Neural progenitor cell (in vitro differentiated cells): Measurements from ENCODE around the gene KITLG. TPM values are rescaled to one million over a fixed set of nuclear protein-coding genes. Genes with fewer than 3 reads are reported as not detected.

Experiments used
- DNase-seq: peaks from one replicate; pipeline ENCODE4 v3.0.0-alpha.2; 2016; ENCODE audit warnings: low spot score
- H2AFZ ChIP-seq: fragments of 200-600 bp; sonication (generic); replicated peaks from 2 replicates; pipeline ENCODE4 v1.6.1; 2016; ENCODE audit warnings: antibody characterized with exemption
- H3F3A ChIP-seq: fragments of 200-600 bp; sonication (generic); 2 replicates; pipeline ENCODE4 v1.6.1; 2016; ENCODE audit warnings: antibody characterized with exemption, low read depth
- H3K27ac ChIP-seq: fragments of 200-600 bp; sonication (generic); 2 replicates; pipeline ENCODE4 v1.5.1; 2016; ENCODE audit warnings: mild to moderate bottlenecking
- H3K27me3 ChIP-seq: fragments of 200-600 bp; sonication (generic); 2 replicates; pipeline ENCODE4 v1.6.1; 2016; ENCODE audit warnings: mild to moderate bottlenecking, moderate library complexity
- H3K36me3 ChIP-seq: fragments of 200-600 bp; sonication (generic); 2 replicates; pipeline ENCODE4 v1.5.1; 2016
- H3K4me1 ChIP-seq: fragments of 200-600 bp; sonication (generic); 2 replicates; pipeline ENCODE4 v1.6.1; 2016; ENCODE audit warnings: mixed run types
- H3K4me2 ChIP-seq: fragments of 200-600 bp; sonication (generic); 2 replicates; pipeline ENCODE4 v1.6.1; 2016
- H3K4me3 ChIP-seq: fragments of 200-600 bp; sonication (generic); 2 replicates; pipeline ENCODE4 v1.5.1; 2016
- H3K79me2 ChIP-seq: fragments of 200-600 bp; sonication (generic); 2 replicates; pipeline ENCODE4 v1.6.1; 2016; ENCODE audit warnings: low read depth
- H3K9ac ChIP-seq: fragments of 200-600 bp; sonication (generic); 2 replicates; pipeline ENCODE4 v1.6.1; 2016
- H3K9me3 ChIP-seq: fragments of 200-600 bp; sonication (generic); 2 replicates; pipeline ENCODE4 v1.5.1; 2016; ENCODE audit warnings: low read depth
- H4K20me1 ChIP-seq: fragments of 200-600 bp; sonication (generic); 2 replicates; pipeline ENCODE4 v1.6.1; 2016; ENCODE audit warnings: low read depth
- H3K27ac Mint-ChIP-seq: 3 replicates; pipeline ENCODE4 v1.8.0; 2021; ENCODE audit warnings: mixed read lengths
- H3K27me3 Mint-ChIP-seq: 2 replicates; pipeline ENCODE4 v1.8.0; 2022; ENCODE audit warnings: low read depth, mild to moderate bottlenecking, inconsistent platforms, moderate library complexity, mixed read lengths; ENCODE audit not compliant: insufficient read depth
- H3K36me3 Mint-ChIP-seq: 3 replicates; pipeline ENCODE4 v1.8.0; 2021; ENCODE audit warnings: mixed read lengths
- H3K4me1 Mint-ChIP-seq: 3 replicates; pipeline ENCODE4 v1.8.0; 2021; ENCODE audit warnings: mixed read lengths
- H3K4me3 Mint-ChIP-seq: 3 replicates; pipeline ENCODE4 v1.8.0; 2021; ENCODE audit warnings: mild to moderate bottlenecking, moderate library complexity, mixed read lengths
- H3K9me3 Mint-ChIP-seq: 3 replicates; pipeline ENCODE4 v1.8.0; 2020; ENCODE audit warnings: mixed read lengths
- EZH2 ChIP-seq: fragments of 200-600 bp; sonication (generic); IDR thresholded peaks from 2 replicates; pipeline ENCODE4 v1.6.1; 2017; ENCODE audit warnings: antibody characterized with exemption, mild to moderate bottlenecking, moderate library complexity
- EZH2phosphoT487 ChIP-seq: fragments of 200-600 bp; sonication (generic); IDR thresholded peaks from 2 replicates; pipeline ENCODE4 v1.6.1; 2017; ENCODE audit warnings: antibody characterized with exemption
- total RNA-seq: library from RNA; depleted of rRNA; stranded (reverse); fragments of >200 nt; gene quantifications from 2 replicates; pipeline ENCODE4 v1.2.3, GENCODE V29; 2015; ENCODE audit warnings: low replicate concordance
- TF ChIP-seq, protein P1 (sequence below): fragments of 200-600 bp; sonication (generic); IDR thresholded peaks from 2 replicates; pipeline ENCODE4 v1.5.1; 2017; ENCODE audit warnings: antibody characterized with exemption, mild to moderate bottlenecking

Gene KITLG
- total RNA-seq, 1 donor from 2014 or later: 1.0 TPM

DNA sequence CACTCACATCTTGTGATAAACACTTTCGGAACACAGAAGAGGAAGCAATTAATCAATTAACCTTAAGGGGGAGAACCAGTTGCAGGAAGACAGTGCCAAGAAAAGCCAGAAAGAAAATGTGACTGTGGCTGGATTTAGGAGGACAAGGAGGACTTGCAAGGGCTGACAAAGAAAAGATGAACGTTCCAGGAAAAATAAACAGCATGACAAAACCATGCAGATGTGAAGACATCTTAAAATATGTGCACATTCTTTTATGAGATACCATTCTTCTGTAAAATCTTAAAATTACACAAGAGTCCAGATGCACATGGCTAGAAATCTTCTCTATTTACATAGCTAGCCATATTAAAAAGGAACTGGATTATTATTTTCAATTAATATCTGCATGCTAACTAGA lies 33.4 kb downstream of the KITLG start:
- Histone ChIP-seq H3K4me1 (no peaks in the 10 kb centered on the region), H3K79me2 (no peaks in the 10 kb centered on the region), H3K4me2 (no peak overlapping the region), H2AFZ (no peak overlapping the region), H4K20me1 (no peaks in the 10 kb centered on the region), H3K36me3 (no peaks in the 10 kb centered on the region), H3K9me3 (no peaks in the 10 kb centered on the region), H3K27me3 (no peaks in the 10 kb centered on the region), H3K9ac (no peak overlapping the region), H3K27ac (no peak overlapping the region), H3F3A (no peaks in the 10 kb centered on the region), H3K4me3 (no peak overlapping the region)
- H3K27me3 Mint-ChIP-seq: no peaks in the 10 kb centered on the region
- H3K36me3 Mint-ChIP-seq: peaks cover 12% of the 10 kb centered on the region
- no peaks in the 10 kb centered on the region for H3K9me3 Mint-ChIP-seq
- no peak overlapping the region for H3K4me3 Mint-ChIP-seq
- no peak for DNase-seq
- TF ChIP-seq, protein P1, sequence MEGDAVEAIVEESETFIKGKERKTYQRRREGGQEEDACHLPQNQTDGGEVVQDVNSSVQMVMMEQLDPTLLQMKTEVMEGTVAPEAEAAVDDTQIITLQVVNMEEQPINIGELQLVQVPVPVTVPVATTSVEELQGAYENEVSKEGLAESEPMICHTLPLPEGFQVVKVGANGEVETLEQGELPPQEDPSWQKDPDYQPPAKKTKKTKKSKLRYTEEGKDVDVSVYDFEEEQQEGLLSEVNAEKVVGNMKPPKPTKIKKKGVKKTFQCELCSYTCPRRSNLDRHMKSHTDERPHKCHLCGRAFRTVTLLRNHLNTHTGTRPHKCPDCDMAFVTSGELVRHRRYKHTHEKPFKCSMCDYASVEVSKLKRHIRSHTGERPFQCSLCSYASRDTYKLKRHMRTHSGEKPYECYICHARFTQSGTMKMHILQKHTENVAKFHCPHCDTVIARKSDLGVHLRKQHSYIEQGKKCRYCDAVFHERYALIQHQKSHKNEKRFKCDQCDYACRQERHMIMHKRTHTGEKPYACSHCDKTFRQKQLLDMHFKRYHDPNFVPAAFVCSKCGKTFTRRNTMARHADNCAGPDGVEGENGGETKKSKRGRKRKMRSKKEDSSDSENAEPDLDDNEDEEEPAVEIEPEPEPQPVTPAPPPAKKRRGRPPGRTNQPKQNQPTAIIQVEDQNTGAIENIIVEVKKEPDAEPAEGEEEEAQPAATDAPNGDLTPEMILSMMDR: no peak
- TF ChIP-seq EZH2phosphoT487 (no peak), EZH2 (no peak)
- H3K27ac Mint-ChIP-seq: no peak overlapping the region
- H3K4me1 Mint-ChIP-seq: peaks cover 3% of the 10 kb centered on the region

DNA sequence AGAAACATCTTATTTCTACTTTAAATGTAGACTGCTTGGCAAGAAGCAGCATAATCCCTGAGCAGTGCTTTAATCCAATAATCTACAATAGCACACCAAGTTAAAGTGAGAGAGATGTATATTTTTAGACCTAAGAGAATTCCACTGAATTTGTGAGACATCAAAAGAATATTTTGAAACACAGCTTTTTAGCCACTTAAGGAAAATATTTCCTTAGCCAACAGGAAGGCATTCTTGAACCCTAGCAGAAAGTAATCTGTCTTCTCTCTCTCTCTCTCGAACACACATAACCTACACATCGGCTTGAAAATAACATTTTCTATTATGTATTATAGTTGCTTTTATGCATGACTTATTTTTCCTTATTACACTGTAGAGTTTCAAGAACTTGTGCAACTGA lies 34.0 kb downstream of the KITLG start:
- Mint-ChIP-seq H3K4me1 (peaks cover 3% of the 10 kb centered on the region), H3K36me3 (peaks cover 12% of the 10 kb centered on the region), H3K27me3 (no peaks in the 10 kb centered on the region), H3K4me3 (no peak overlapping the region), H3K9me3 (no peaks in the 10 kb centered on the region), H3K27ac (no peak overlapping the region)
- H3K4me3 ChIP-seq: no peak overlapping the region
- H4K20me1 ChIP-seq: no peaks in the 10 kb centered on the region
- no peaks in the 10 kb centered on the region for H3K27me3 ChIP-seq
- H3K9ac ChIP-seq: no peak overlapping the region
- no peak for DNase-seq
- no peaks in the 10 kb centered on the region for H3K9me3 ChIP-seq
- H3K4me2 ChIP-seq: no peak overlapping the region
- H2AFZ ChIP-seq: no peak overlapping the region
- H3K27ac ChIP-seq: no peak overlapping the region
- no peaks in the 10 kb centered on the region for H3K4me1 ChIP-seq
- no peaks in the 10 kb centered on the region for H3F3A ChIP-seq
- no peaks in the 10 kb centered on the region for H3K36me3 ChIP-seq
- TF ChIP-seq EZH2 (no peak), EZH2phosphoT487 (no peak)
- TF ChIP-seq, protein P1: no peak
- no peaks in the 10 kb centered on the region for H3K79me2 ChIP-seq

DNA sequence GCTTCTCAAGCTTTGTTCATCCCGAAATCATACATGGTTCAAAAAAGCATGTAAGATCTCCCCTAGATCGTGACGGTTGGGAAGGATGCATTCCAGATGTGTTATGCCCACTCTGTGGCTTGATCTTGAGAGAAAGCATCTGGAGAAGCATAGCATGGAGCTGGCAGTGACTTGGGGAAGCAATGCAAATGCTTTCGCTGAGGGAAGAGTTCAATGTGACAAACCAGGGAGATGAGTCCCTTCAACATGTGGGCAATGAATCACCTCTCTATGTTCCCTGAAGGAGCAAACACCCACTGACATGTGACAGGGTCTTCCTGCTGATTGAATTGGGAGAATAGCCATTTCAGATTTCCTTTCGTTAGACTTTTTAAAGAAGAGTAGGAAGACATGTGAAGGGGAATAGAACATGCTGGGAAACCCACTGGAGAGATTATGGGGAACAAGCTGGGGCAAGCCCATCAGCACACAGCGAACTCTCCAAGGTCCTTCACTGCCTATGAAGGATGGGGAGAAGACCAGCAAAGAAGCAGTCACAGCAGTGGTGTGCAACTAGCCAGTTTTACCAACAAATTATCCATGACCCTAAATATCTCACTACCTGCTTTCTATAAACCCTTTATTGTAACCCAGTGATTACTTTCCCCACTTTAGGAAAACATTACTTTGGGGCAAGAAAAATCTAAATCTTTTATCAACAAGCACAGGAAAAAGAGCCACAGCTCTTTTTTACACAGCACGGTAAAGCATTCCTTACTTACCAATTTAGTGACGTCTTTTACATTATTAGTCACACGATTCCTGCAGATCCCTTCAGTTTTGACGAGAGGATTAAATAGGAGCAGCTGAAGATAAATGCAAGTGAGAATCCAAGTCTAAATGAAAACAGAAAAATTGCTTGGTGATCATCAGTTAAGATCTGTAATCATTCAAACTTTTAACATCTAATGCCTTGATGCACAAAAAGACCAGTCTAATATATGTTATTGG lies 35.0 kb downstream of the KITLG start:
- H3K27ac ChIP-seq: no peak overlapping the region
- Mint-ChIP-seq H3K36me3 (peaks cover 13% of the 10 kb centered on the region), H3K27ac (no peak overlapping the region), H3K4me1 (peaks cover 3% of the 10 kb centered on the region), H3K27me3 (no peaks in the 10 kb centered on the region), H3K4me3 (no peak overlapping the region), H3K9me3 (no peaks in the 10 kb centered on the region)
- no peak overlapping the region for H2AFZ ChIP-seq
- no peak overlapping the region for H3K9ac ChIP-seq
- no peaks in the 10 kb centered on the region for H3K79me2 ChIP-seq
- no peak overlapping the region for H3K4me2 ChIP-seq
- TF ChIP-seq, protein P1: no peak
- TF ChIP-seq EZH2: no peak
- no peaks in the 10 kb centered on the region for H3K4me1 ChIP-seq
- no peak for DNase-seq
- H3F3A ChIP-seq: no peaks in the 10 kb centered on the region
- no peaks in the 10 kb centered on the region for H3K27me3 ChIP-seq
- no peak overlapping the region for H3K4me3 ChIP-seq
- no peaks in the 10 kb centered on the region for H4K20me1 ChIP-seq
- no peaks in the 10 kb centered on the region for H3K36me3 ChIP-seq
- H3K9me3 ChIP-seq: no peaks in the 10 kb centered on the region
